Breast epithelium (tissue), 4 donors: Measurements from ENCODE around the gene CLEC11A. TPM values are rescaled to one million over a fixed set of nuclear protein-coding genes. Genes with fewer than 3 reads are reported as not detected.
"Not testable (repeated sequence)": the region's sequence is repeated elsewhere in the genome, so short reads cannot be mapped to it uniquely, and the experiment has no call there.

ENCODE experiments used
- DNase-seq, 2 donors: peaks; one replicate each; pipeline ENCODE4 v3.0.0-alpha.2; 2019; ENCODE audit warnings: low spot score in 2 of 2
- H3K27ac ChIP-seq, 2 donors: fragments of 200-600 bp; sonication (generic) in 1 of 2; one replicate each; pipeline ENCODE4 v1.5.1; 2016 to 2019; ENCODE audit warnings: mild to moderate bottlenecking in 1 of 2
- H3K27me3 ChIP-seq, 2 donors: fragments of 200-600 bp; sonication (generic) in 1 of 2; one replicate each; pipeline versions ENCODE4 v1.5.1 to v1.6.0; 2017 to 2019; ENCODE audit warnings: control low read depth in 1 of 2, mild to moderate bottlenecking in 1 of 2
- H3K36me3 ChIP-seq: fragments of 200-600 bp; one replicate; pipeline ENCODE4 v1.5.1; 2019
- H3K4me1 ChIP-seq, 2 donors: fragments of 200-600 bp; sonication (generic); one replicate each; pipeline ENCODE4 v1.5.1; 2016 to 2019; ENCODE audit warnings: control low read depth in 1 of 2
- H3K4me3 ChIP-seq, 3 donors: fragments of 200-600 bp; sonication (generic); 1 replicate in 2 of 3; 2 replicates in 1 of 3; pipeline ENCODE4 v1.5.1; 2016 to 2019; ENCODE audit warnings: mild to moderate bottlenecking in 3 of 3, moderate library complexity in 2 of 3
- H3K9me3 ChIP-seq, 2 donors: fragments of 200-600 bp; sonication (generic) in 1 of 2; one replicate each; pipeline ENCODE4 v1.5.1; 2016 to 2019; ENCODE audit warnings: control low read depth in 1 of 2
- CTCF ChIP-seq, 3 donors: fragments of 450-650 bp; IDR thresholded peaks; one replicate each; pipeline ENCODE4 v1.5.1; 2016 to 2017; ENCODE audit warnings: antibody characterized with exemption in 3 of 3, mild to moderate bottlenecking in 3 of 3, moderate library complexity in 3 of 3
- POLR2A ChIP-seq: fragments of 450-650 bp; IDR thresholded peaks from one replicate; pipeline ENCODE4 v1.6.1; 2016; ENCODE audit warnings: antibody characterized with exemption, mild to moderate bottlenecking, moderate library complexity
- POLR2AphosphoS5 ChIP-seq, 3 donors: sonication (generic); formaldehyde crosslinking; IDR thresholded peaks; one replicate each; pipeline ENCODE4 v1.6.1; 2017; ENCODE audit warnings: antibody characterized with exemption in 3 of 3
- intact Hi-C: fragments of 100-400 bp; cut with DNase I; formaldehyde crosslinking; loops from one replicate; pipeline ENCODE4 v1.15.1; 2023; ENCODE audit warnings: low total_unique reads
- total RNA-seq, 3 donors: library from RNA; depleted of rRNA; stranded (reverse); fragments of >200 nt; gene quantifications; one replicate each; pipeline ENCODE4 v1.1.0, GENCODE V29; 2016

The CLEC11A gene
- total RNA-seq, 3 donors from 2014 or later: 16.4 to 24.3 (median 20.6) TPM

- Histone ChIP-seq H3K27me3 (peaks cover 0 to 7% of the 10 kb centered on the region in 2 donors), H3K4me1 (no peaks in the 10 kb centered on the region), H3K9me3 (no peaks in the 10 kb centered on the region), H3K4me3 (no peak overlapping the region), H3K36me3 (no peaks in the 10 kb centered on the region), H3K27ac (no peak overlapping the region)
- DNase-seq: no peak
- TF ChIP-seq CTCF (IDR thresholded peaks at IDR 0.05) (no peak), POLR2AphosphoS5 (IDR thresholded peaks at IDR 0.05) (no peak), POLR2A (no peak)
- intact Hi-C loops: no loop called here
Measured at GRCh38 chr19:50759886-50760285, 36.7 kb downstream of the CLEC11A start.

GRCh38 chr19:50761501-50761900 lies 38.3 kb downstream of the CLEC11A start:
- H3K9me3 ChIP-seq, H3K4me1 ChIP-seq, H3K27ac ChIP-seq, H3K36me3 ChIP-seq, H3K4me3 ChIP-seq, intact Hi-C loops, DNase-seq: not testable (repeated sequence)
- peaks cover 0 to 13% of the 10 kb centered on the region in 2 donors for H3K27me3 ChIP-seq

GRCh38 chr19:50763521-50763920 lies 40.4 kb downstream of the CLEC11A start:
- H3K4me3 ChIP-seq, H3K27ac ChIP-seq, DNase-seq, H3K36me3 ChIP-seq, intact Hi-C loops, H3K4me1 ChIP-seq, H3K9me3 ChIP-seq: not testable (repeated sequence)
- peaks cover 0 to 13% of the 10 kb centered on the region in 2 donors for H3K27me3 ChIP-seq

GRCh38 chr19:50764409-50764808 lies 41.2 kb downstream of the CLEC11A start:
- no peak for DNase-seq
- H3K4me1 ChIP-seq: no peaks in the 10 kb centered on the region
- no peaks in the 10 kb centered on the region for H3K9me3 ChIP-seq
- no peak overlapping the region for H3K27ac ChIP-seq
- peaks cover 0 to 13% of the 10 kb centered on the region in 2 donors for H3K27me3 ChIP-seq
- intact Hi-C loops: no loop called here
- no peaks in the 10 kb centered on the region for H3K36me3 ChIP-seq
- TF ChIP-seq POLR2A (no peak), POLR2AphosphoS5 (IDR thresholded peaks at IDR 0.05) (no peak)
- H3K4me3 ChIP-seq: no peak overlapping the region

GRCh38 chr19:50766746-50767145 lies 43.6 kb downstream of the CLEC11A start:
- H3K9me3 ChIP-seq, DNase-seq, H3K27ac ChIP-seq, intact Hi-C loops, H3K4me1 ChIP-seq, H3K4me3 ChIP-seq, H3K36me3 ChIP-seq: not testable (repeated sequence)
- peaks cover 0 to 21% of the 10 kb centered on the region in 2 donors for H3K27me3 ChIP-seq

GRCh38 chr19:50767263-50767662 lies 44.1 kb downstream of the CLEC11A start:
- H3K27me3 ChIP-seq: peaks cover 0 to 21% of the 10 kb centered on the region in 2 donors
- H3K27ac ChIP-seq, H3K9me3 ChIP-seq, H3K4me3 ChIP-seq, H3K36me3 ChIP-seq, DNase-seq, H3K4me1 ChIP-seq, intact Hi-C loops: not testable (repeated sequence)

GRCh38 chr19:50768277-50768676 lies 45.1 kb downstream of the CLEC11A start:
- no peaks in the 10 kb centered on the region for H3K4me1 ChIP-seq
- no peak overlapping the region for H3K4me3 ChIP-seq
- DNase-seq: no peak
- H3K27ac ChIP-seq: no peak overlapping the region
- TF ChIP-seq POLR2AphosphoS5 (IDR thresholded peaks at IDR 0.05) (no peak), POLR2A (no peak), CTCF (IDR thresholded peaks at IDR 0.05) (no peak)
- peaks cover 0 to 25% of the 10 kb centered on the region in 2 donors for H3K27me3 ChIP-seq
- no peaks in the 10 kb centered on the region for H3K9me3 ChIP-seq
- intact Hi-C loops: no loop called here
- H3K36me3 ChIP-seq: no peaks in the 10 kb centered on the region

GRCh38 chr19:50770164-50770563 lies 47.0 kb downstream of the CLEC11A start, which contains the start of gene GPR32:
Gene GPR32, plus strand, starts transcription at chr19:50770464. Its CDS starts 137 bp downstream, at chr19:50770601.
- H3K4me3 ChIP-seq, H3K36me3 ChIP-seq, intact Hi-C loops, DNase-seq, H3K4me1 ChIP-seq, H3K9me3 ChIP-seq, H3K27ac ChIP-seq: not testable (repeated sequence)
- peaks cover 0 to 29% of the 10 kb centered on the region in 2 donors for H3K27me3 ChIP-seq
